Activated B cell treated with CpG ODN at 0.5 μM for 24 hours (primary cell): Measurements from ENCODE around the gene CYP27A1. TPM values are rescaled to one million over a fixed set of nuclear protein-coding genes. Genes with fewer than 3 reads are reported as not detected.

Experiments
- ATAC-seq: fragments of 200-7000 bp; cut with Tn5 transposase; one replicate; pipeline ENCODE4 v1.10.0; 2021; ENCODE audit warnings: low read depth, mild to moderate bottlenecking, moderate library complexity
- CTCF ChIA-PET: fragments of 350-600 bp; sonication (Branson Sonifier 250); formaldehyde crosslinking; loops from one replicate; lab custom pipeline; 2021; ENCODE audit warnings: antibody characterized with exemption; lab: Charles Lee
- POLR2A ChIA-PET: fragments of 350-600 bp; sonication (Branson Sonifier 250); formaldehyde crosslinking; loops from one replicate; lab custom pipeline; 2021; ENCODE audit warnings: antibody characterized with exemption; lab: Charles Lee
- DNase-seq: peaks from one replicate; pipeline ENCODE4 v3.0.0; 2022
- H3K27ac Mint-ChIP-seq: one replicate; pipeline ENCODE4 v1.8.0; 2020; ENCODE audit warnings: mixed read lengths
- H3K27me3 Mint-ChIP-seq: one replicate; pipeline ENCODE4 v1.8.0; 2021; ENCODE audit warnings: mixed read lengths
- H3K36me3 Mint-ChIP-seq: one replicate; pipeline ENCODE4 v1.8.0; 2021; ENCODE audit warnings: low read depth, mixed read lengths
- H3K4me1 Mint-ChIP-seq: one replicate; pipeline ENCODE4 v1.8.0; 2021; ENCODE audit warnings: mixed read lengths
- H3K4me3 Mint-ChIP-seq: one replicate; pipeline ENCODE4 v1.8.0; 2020; ENCODE audit warnings: mild to moderate bottlenecking, mixed read lengths
- H3K9me3 Mint-ChIP-seq: one replicate; pipeline ENCODE4 v1.8.0; 2020; ENCODE audit warnings: mixed read lengths
- intact Hi-C: fragments of 100-400 bp; cut with micrococcal nuclease; formaldehyde crosslinking; loops from one replicate; pipeline ENCODE4 v1.15.1; 2024
- total RNA-seq: library from RNA; stranded (reverse); gene quantifications from 2 replicates; pipeline ENCODE4 v1.2.3, GENCODE V29; 2022
- TF ChIP-seq, protein P1 (sequence below): fragments of 200-600 bp; IDR thresholded peaks from one replicate; pipeline ENCODE4 v1.8.0; 2022; ENCODE audit warnings: antibody characterized with exemption, mild to moderate bottlenecking

The CYP27A1 gene
- total RNA-seq, 1 donor from 2014 or later, result 0.55 TPM

DNA sequence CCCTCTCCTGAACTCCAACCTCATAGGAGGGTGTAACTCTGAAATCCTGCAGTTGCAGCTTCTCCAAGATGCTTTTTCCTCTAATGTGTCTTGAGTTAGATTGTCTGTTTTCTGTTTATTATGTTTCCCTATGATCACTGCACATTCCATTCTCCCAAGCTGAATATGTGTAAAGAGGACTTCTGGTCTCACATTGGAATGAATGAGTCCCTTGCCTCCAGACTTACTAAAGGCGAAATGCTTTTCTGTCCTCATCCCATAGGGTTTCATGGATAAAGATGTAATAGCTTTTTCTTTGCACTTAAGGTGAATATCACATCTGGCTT lies 35.5 kb upstream of the CYP27A1 start:
- Mint-ChIP-seq H3K36me3 (peaks cover 81% of the 10 kb centered on the region), H3K4me1 (no peaks in the 10 kb centered on the region), H3K4me3 (no peak overlapping the region), H3K27me3 (no peaks in the 10 kb centered on the region), H3K9me3 (no peaks in the 10 kb centered on the region), H3K27ac (no peak overlapping the region)
- ATAC-seq (no peak), DNase-seq (no peak)
- TF ChIP-seq, protein P1, sequence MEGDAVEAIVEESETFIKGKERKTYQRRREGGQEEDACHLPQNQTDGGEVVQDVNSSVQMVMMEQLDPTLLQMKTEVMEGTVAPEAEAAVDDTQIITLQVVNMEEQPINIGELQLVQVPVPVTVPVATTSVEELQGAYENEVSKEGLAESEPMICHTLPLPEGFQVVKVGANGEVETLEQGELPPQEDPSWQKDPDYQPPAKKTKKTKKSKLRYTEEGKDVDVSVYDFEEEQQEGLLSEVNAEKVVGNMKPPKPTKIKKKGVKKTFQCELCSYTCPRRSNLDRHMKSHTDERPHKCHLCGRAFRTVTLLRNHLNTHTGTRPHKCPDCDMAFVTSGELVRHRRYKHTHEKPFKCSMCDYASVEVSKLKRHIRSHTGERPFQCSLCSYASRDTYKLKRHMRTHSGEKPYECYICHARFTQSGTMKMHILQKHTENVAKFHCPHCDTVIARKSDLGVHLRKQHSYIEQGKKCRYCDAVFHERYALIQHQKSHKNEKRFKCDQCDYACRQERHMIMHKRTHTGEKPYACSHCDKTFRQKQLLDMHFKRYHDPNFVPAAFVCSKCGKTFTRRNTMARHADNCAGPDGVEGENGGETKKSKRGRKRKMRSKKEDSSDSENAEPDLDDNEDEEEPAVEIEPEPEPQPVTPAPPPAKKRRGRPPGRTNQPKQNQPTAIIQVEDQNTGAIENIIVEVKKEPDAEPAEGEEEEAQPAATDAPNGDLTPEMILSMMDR, result no peak
- intact Hi-C loops, result no loop called here
- POLR2A ChIA-PET, result no interaction called here
- CTCF ChIA-PET, result no interaction called here

DNA sequence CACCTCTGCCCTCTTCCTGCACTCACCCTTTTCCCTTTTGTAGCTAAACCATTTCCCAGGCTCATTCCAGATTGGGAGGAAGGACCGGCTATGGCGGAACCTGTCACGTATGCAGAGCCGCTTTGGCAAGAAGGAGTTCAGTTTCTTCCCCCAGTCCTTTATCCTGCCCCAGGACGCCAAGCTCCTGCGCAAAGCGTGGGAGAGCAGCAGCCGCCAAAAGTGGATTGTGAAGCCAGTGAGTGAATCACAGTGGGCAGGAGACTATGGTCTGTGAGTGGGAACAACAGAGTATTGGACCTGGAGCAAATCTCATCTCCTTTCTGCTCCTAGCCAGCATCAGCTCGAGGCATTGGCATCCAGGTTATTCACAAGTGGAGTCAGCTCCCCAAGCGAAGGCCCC lies 35.0 kb upstream of the CYP27A1 start:
- POLR2A ChIA-PET, result no interaction called here
- Mint-ChIP-seq H3K9me3 (no peaks in the 10 kb centered on the region), H3K27me3 (no peaks in the 10 kb centered on the region), H3K36me3 (peaks cover 82% of the 10 kb centered on the region), H3K27ac (no peak overlapping the region), H3K4me1 (no peaks in the 10 kb centered on the region), H3K4me3 (no peak overlapping the region)
- ATAC-seq, result no peak
- TF ChIP-seq, protein P1, result no peak
- DNase-seq, result no peak
- intact Hi-C loops, result no loop called here
- CTCF ChIA-PET, result no interaction called here

DNA sequence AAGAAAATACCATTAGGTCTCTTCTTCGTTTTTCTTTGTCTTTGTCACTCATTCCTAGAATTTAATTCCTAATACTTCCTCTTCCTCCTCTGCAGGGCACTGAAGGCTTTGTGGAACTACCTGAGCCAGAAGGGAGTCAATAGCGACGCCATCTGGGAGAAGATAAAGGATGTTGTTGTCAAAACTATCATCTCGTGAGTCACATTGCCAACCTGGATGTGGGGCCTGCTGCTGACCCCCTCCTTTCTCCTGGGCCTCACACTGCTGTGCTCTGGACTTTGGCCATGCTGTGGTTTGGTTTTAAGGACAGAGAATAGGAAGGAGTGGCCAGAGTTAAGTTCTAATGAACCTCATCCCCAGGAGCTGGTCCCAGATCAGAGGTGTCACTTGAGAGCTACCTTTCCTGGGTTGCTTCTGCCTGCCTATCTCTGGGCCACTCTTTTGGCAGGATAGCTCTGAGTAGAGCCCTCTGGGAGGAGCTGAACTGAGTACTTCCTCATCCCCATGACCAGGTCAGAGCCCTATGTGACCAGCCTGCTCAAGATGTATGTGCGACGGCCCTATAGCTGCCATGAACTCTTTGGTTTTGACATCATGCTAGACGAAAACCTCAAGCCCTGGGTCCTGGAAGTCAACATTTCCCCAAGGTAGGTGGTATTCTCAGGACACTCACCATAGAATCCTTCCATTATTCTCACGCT lies 33.1 kb upstream of the CYP27A1 start:
- CTCF ChIA-PET, result no interaction called here
- Mint-ChIP-seq H3K36me3 (peaks cover 92% of the 10 kb centered on the region), H3K27me3 (no peaks in the 10 kb centered on the region), H3K4me3 (no peak overlapping the region), H3K9me3 (no peaks in the 10 kb centered on the region), H3K27ac (no peak overlapping the region), H3K4me1 (no peaks in the 10 kb centered on the region)
- POLR2A ChIA-PET, result interaction anchor here (0.7 kb wide), 1 partner anchor 10 kb away, joined by 7 read pairs; no protein-coding TSS in a partner anchor
- TF ChIP-seq, protein P1, result no peak
- DNase-seq (no peak), ATAC-seq (no peak)
- intact Hi-C loops, result no loop called here

DNA sequence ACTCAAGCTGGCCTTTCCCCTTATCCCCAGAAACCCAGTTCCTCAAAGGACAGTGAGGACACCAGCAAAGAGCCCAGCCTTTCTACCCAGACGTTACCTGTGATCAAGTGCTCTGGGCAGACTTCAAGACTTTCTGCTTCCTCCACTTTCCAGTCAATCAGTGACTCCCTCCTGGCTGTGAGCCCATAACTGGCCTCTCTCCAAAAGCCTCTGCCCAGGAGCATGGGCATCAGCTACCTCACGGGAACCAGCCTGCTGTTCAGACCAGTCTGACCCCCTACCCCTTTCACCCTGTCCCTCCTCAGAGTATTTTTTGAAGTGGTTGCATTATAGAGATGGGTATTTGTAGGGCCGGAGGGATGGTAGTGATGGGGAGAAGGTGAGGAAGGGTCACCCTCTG lies 27.7 kb upstream of the CYP27A1 start:
- Mint-ChIP-seq H3K4me3 (no peak overlapping the region), H3K9me3 (no peaks in the 10 kb centered on the region), H3K36me3 (peaks cover 70% of the 10 kb centered on the region), H3K27ac (no peak overlapping the region), H3K27me3 (no peaks in the 10 kb centered on the region), H3K4me1 (no peaks in the 10 kb centered on the region)
- ATAC-seq, result no peak
- DNase-seq, result no peak
- ChIA-PET CTCF (no interaction called here), POLR2A (no interaction called here)
- intact Hi-C loops, result no loop called here
- TF ChIP-seq, protein P1, result no peak

DNA sequence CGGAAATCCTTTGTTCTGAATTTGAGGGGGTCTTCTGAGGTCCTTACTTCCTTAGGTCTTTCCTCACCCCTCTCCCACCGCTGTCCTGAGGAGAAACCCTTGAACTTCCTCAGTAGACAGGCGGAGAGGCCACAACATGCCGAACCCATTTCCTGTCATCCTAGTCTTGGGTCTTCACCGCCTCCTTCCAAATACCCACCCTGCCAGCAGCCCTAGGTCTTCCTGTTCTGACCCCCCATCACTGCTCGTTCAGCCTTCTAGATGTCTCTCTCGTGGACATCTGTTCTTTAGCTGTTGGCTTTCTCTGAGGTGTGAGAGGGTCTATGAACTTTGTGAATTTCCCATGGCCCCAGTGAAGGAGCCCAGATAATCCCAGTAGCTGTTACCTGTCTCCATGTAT lies 27.2 kb upstream of the CYP27A1 start:
- ATAC-seq (no peak), DNase-seq (no peak)
- Mint-ChIP-seq H3K4me3 (no peak overlapping the region), H3K9me3 (no peaks in the 10 kb centered on the region), H3K27me3 (no peaks in the 10 kb centered on the region), H3K4me1 (no peaks in the 10 kb centered on the region), H3K27ac (no peak overlapping the region), H3K36me3 (peaks cover 64% of the 10 kb centered on the region)
- ChIA-PET POLR2A (no interaction called here), CTCF (no interaction called here)
- intact Hi-C loops, result no loop called here
- TF ChIP-seq, protein P1, result no peak
